GM12864 (cell line): Measurements from ENCODE around the gene NGB.

ENCODE experiments used
- DNase-seq: peaks from one replicate; pipeline ENCODE4 v3.0.0-alpha.2; 2011; ENCODE audit warnings: low read depth
- H3K4me3 ChIP-seq: 2 replicates; pipeline ENCODE4 v1.5.1; 2011; ENCODE audit warnings: mild to moderate bottlenecking, low read depth, low read length, control low read depth
- CTCF ChIP-seq: IDR thresholded peaks from 2 replicates; pipeline ENCODE4 v1.5.1; 2011; ENCODE audit warnings: low read depth, mild to moderate bottlenecking, moderate library complexity, low read length, control low read depth, inconsistent platforms; ENCODE audit errors: missing control alignments

NGB gene

GRCh38 chr14:77225892-77226557, 45.0 kb downstream of the NGB start:
- DNase-seq, result no peak
- H3K4me3 ChIP-seq, result no peak overlapping the region
- TF ChIP-seq CTCF, result no peak

- no peak for TF ChIP-seq CTCF
- DNase-seq, result no peak
- no peak overlapping the region for H3K4me3 ChIP-seq
Observed at GRCh38 chr14:77225254-77225653, 45.8 kb downstream of the NGB start.

GRCh38 chr14:77224212-77224611, 46.8 kb downstream of the NGB start:
- no peak overlapping the region for H3K4me3 ChIP-seq
- TF ChIP-seq CTCF, result no peak
- DNase-seq, result no peak

- DNase-seq, result no peak
- no peak for TF ChIP-seq CTCF
- H3K4me3 ChIP-seq, result no peak overlapping the region
Observed at GRCh38 chr14:77222546-77223225, 48.3 kb downstream of the NGB start.

GRCh38 chr14:77221241-77221871, 49.6 kb downstream of the NGB start:
- TF ChIP-seq CTCF, result no peak
- no peak overlapping the region for H3K4me3 ChIP-seq
- no peak for DNase-seq

GRCh38 chr14:77220246-77221017, 50.6 kb downstream of the NGB start:
- H3K4me3 ChIP-seq, result no peak overlapping the region
- TF ChIP-seq CTCF, result no peak
- no peak for DNase-seq
